H9 (cell line): ENCODE results near the gene ENKUR. TPM values are rescaled to one million over a fixed set of nuclear protein-coding genes. Genes with fewer than 3 reads are reported as not detected.

ENCODE experiments used
- DNase-seq: peaks from one replicate; pipeline ENCODE4 v3.0.0-alpha.2; 2017
- H2AFZ ChIP-seq: one replicate; pipeline ENCODE4 v1.6.1; 2013; ENCODE audit warnings: mild to moderate bottlenecking, low read length, control low read depth, moderate library complexity
- H2AK5ac ChIP-seq: 2 replicates; pipeline ENCODE4 v1.6.1; 2013; ENCODE audit warnings: low read length, control low read depth, mixed read lengths; ENCODE audit not compliant: insufficient read length
- H2BK120ac ChIP-seq: one replicate; pipeline ENCODE4 v1.6.1; 2013; ENCODE audit warnings: low read depth, mild to moderate bottlenecking, low read length, control low read depth, inconsistent platforms; ENCODE audit not compliant: poor library complexity, severe bottlenecking
- H2BK12ac ChIP-seq: 2 replicates; pipeline ENCODE4 v1.6.1; 2013; ENCODE audit warnings: low read length, control low read depth, mixed read lengths, low read depth; ENCODE audit not compliant: insufficient read length
- H2BK15ac ChIP-seq: 2 replicates; pipeline ENCODE4 v1.6.1; 2013; ENCODE audit warnings: low read depth, low read length, control low read depth
- H2BK20ac ChIP-seq: one replicate; pipeline ENCODE4 v1.6.1; 2013; ENCODE audit warnings: low read depth, mild to moderate bottlenecking, low read length, control low read depth, inconsistent platforms; ENCODE audit not compliant: poor library complexity, severe bottlenecking
- H2BK5ac ChIP-seq: 2 replicates; pipeline ENCODE4 v1.6.1; 2013; ENCODE audit warnings: low read length, control low read depth, mixed read lengths; ENCODE audit not compliant: insufficient read length
- H3K14ac ChIP-seq: 2 replicates; pipeline ENCODE4 v1.6.1; 2013; ENCODE audit warnings: low read length, control low read depth; ENCODE audit not compliant: insufficient read depth
- H3K18ac ChIP-seq: 2 replicates; pipeline ENCODE4 v1.6.1; 2013; ENCODE audit warnings: low read depth, mild to moderate bottlenecking, mixed read lengths, low read length, control low read depth; ENCODE audit not compliant: insufficient read length
- H3K23ac ChIP-seq: 2 replicates; pipeline ENCODE4 v1.6.1; 2013; ENCODE audit warnings: low read length, control low read depth, mixed read lengths, low read depth; ENCODE audit not compliant: insufficient read length
- H3K23me2 ChIP-seq: 2 replicates; pipeline ENCODE4 v1.6.1; 2013; ENCODE audit warnings: low read depth, mild to moderate bottlenecking, mixed read lengths, low read length, control low read depth; ENCODE audit not compliant: insufficient read length, poor library complexity, severe bottlenecking
- H3K27ac ChIP-seq: 2 replicates; pipeline ENCODE4 v1.5.1; 2013; ENCODE audit warnings: low read length, control low read depth, mixed read lengths, low read depth; ENCODE audit not compliant: insufficient read length
- H3K27me3 ChIP-seq: 2 replicates; pipeline ENCODE4 v1.6.1; 2013; ENCODE audit warnings: low read length, control low read depth, inconsistent platforms; ENCODE audit not compliant: insufficient read depth
- H3K4ac ChIP-seq: 2 replicates; pipeline ENCODE4 v1.6.1; 2013; ENCODE audit warnings: low read depth, mild to moderate bottlenecking, control low read depth, inconsistent platforms, low read length, moderate library complexity
- H3K4me1 ChIP-seq: 2 replicates; pipeline ENCODE4 v1.6.1; 2013; ENCODE audit warnings: low read length, control low read depth, inconsistent platforms; ENCODE audit not compliant: insufficient read depth
- H3K4me2 ChIP-seq: 2 replicates; pipeline ENCODE4 v1.6.1; 2013; ENCODE audit warnings: low read length, control low read depth, mixed read lengths; ENCODE audit not compliant: insufficient read length, insufficient read depth
- H3K56ac ChIP-seq: 2 replicates; pipeline ENCODE4 v1.6.1; 2013; ENCODE audit warnings: low read depth, mild to moderate bottlenecking, mixed read lengths, low read length, control low read depth; ENCODE audit not compliant: insufficient read length
- H3K79me1 ChIP-seq: 2 replicates; pipeline ENCODE4 v1.6.1; 2013; ENCODE audit warnings: low read depth, mild to moderate bottlenecking, moderate library complexity, low read length, control low read depth, inconsistent platforms; ENCODE audit not compliant: insufficient read depth, poor library complexity, severe bottlenecking
- H3K79me2 ChIP-seq: 2 replicates; pipeline ENCODE4 v1.6.1; 2013; ENCODE audit warnings: low read length, control low read depth, inconsistent platforms; ENCODE audit not compliant: insufficient read depth
- H3K9ac ChIP-seq: 2 replicates; pipeline ENCODE4 v1.6.1; 2013; ENCODE audit warnings: low read length, control low read depth, mixed read lengths; ENCODE audit not compliant: insufficient read length; ENCODE audit errors: extremely low read depth
- H3K9me3 ChIP-seq: one replicate; pipeline ENCODE4 v1.6.1; 2013; ENCODE audit warnings: low read depth, low read length, inconsistent platforms; ENCODE audit not compliant: control insufficient read depth
- H3T11ph ChIP-seq: one replicate; pipeline ENCODE4 v1.6.1; 2013; ENCODE audit warnings: mild to moderate bottlenecking, low read length, control low read depth, inconsistent platforms
- H4K20me1 ChIP-seq: one replicate; pipeline ENCODE4 v1.6.1; 2013; ENCODE audit not compliant: control insufficient read depth, insufficient read length, insufficient read depth
- H4K5ac ChIP-seq: 2 replicates; pipeline ENCODE4 v1.6.1; 2013; ENCODE audit warnings: low read depth, mild to moderate bottlenecking, mixed read lengths, low read length, control low read depth; ENCODE audit not compliant: insufficient read length
- H4K8ac ChIP-seq: replicated peaks from 2 replicates; pipeline ENCODE4 v1.6.1; 2013; ENCODE audit warnings: low read length, control low read depth, mixed read lengths, low read depth; ENCODE audit not compliant: insufficient read length
- H4K91ac ChIP-seq: 2 replicates; pipeline ENCODE4 v1.6.1; 2013; ENCODE audit warnings: low read depth, mild to moderate bottlenecking, moderate library complexity, mixed read lengths, low read length, control low read depth; ENCODE audit not compliant: insufficient read length
- H3K27ac Mint-ChIP-seq, 3 experiments: 2 replicates in 2 of 3; 3 replicates in 1 of 3; pipeline ENCODE4 v1.8.0; 2020 to 2021; ENCODE audit warnings: mixed read lengths in 3 of 3, mild to moderate bottlenecking in 1 of 3, moderate library complexity in 1 of 3
- H3K27me3 Mint-ChIP-seq: 2 replicates; pipeline ENCODE4 v1.8.0; 2021; ENCODE audit warnings: low read depth, mild to moderate bottlenecking, moderate library complexity, mixed read lengths
- H3K36me3 Mint-ChIP-seq, 3 experiments: 2 replicates in 2 of 3; 3 replicates in 1 of 3; pipeline ENCODE4 v1.8.0; 2020 to 2021; ENCODE audit warnings: low read depth in 3 of 3, mixed read lengths in 3 of 3; ENCODE audit not compliant: insufficient read depth in 1 of 3
- H3K4me1 Mint-ChIP-seq, 2 experiments: 2 replicates each; pipeline ENCODE4 v1.8.0; 2020; ENCODE audit warnings: mixed read lengths in 2 of 2
- H3K4me3 Mint-ChIP-seq, 2 experiments: 2 replicates in 1 of 2; 3 replicates in 1 of 2; pipeline ENCODE4 v1.8.0; 2020 to 2021; ENCODE audit warnings: mild to moderate bottlenecking in 2 of 2, mixed read lengths in 2 of 2, moderate library complexity in 1 of 2
- H3K9me3 Mint-ChIP-seq, 2 experiments: 2 replicates in 1 of 2; 3 replicates in 1 of 2; pipeline ENCODE4 v1.8.0; 2020; ENCODE audit warnings: mild to moderate bottlenecking in 2 of 2, mixed read lengths in 2 of 2, moderate library complexity in 1 of 2
- CTCF ChIP-seq: fragments of 200-600 bp; sonication (generic); conservative IDR thresholded peaks from 3 replicates; pipeline ENCODE4 v1.8.0; 2021; ENCODE audit warnings: antibody characterized with exemption, mild to moderate bottlenecking
- WGBS: extraction: QIAGEN DNeasy Blood & Tissue Kit; methylation state at CpG from one replicate; pipeline ENCODE4 v1.1.7; 2013; ENCODE audit warnings: missing lambda C conversion rate, low lambda C conversion rate, mixed read lengths; ENCODE audit not compliant: insufficient read length; ENCODE audit errors: extremely low coverage; 5-methylcytosine and 5-hydroxymethylcytosine counted together
- total RNA-seq: library from RNA; stranded (reverse); gene quantifications from 2 replicates; pipeline ENCODE4 v1.2.1, GENCODE V29; 2021

ENKUR gene
- total RNA-seq, 1 experiment from 2014 or later, result not detected

- H4K8ac ChIP-seq, result no peak overlapping the region
- H3K18ac ChIP-seq, result no peak overlapping the region
- TF ChIP-seq CTCF, result no peak
- Mint-ChIP-seq H3K36me3 (no peaks in the 10 kb centered on the region), H3K27ac (no peak overlapping the region), H3K4me3 (no peak overlapping the region), H3K9me3 (no peaks in the 10 kb centered on the region), H3K4me1 (no peaks in the 10 kb centered on the region), H3K27me3 (no peaks in the 10 kb centered on the region)
- H3K27ac ChIP-seq, result no peak overlapping the region
- H3K4me1 ChIP-seq, result no peaks in the 10 kb centered on the region
- H4K5ac ChIP-seq, result no peak overlapping the region
- H3T11ph ChIP-seq, result no peak overlapping the region
- no peaks in the 10 kb centered on the region for H4K20me1 ChIP-seq
- no peak overlapping the region for H2BK12ac ChIP-seq
- no peak overlapping the region for H4K91ac ChIP-seq
- no peak overlapping the region for H2BK5ac ChIP-seq
- no peak overlapping the region for H2BK120ac ChIP-seq
- no peak overlapping the region for H2BK15ac ChIP-seq
- no peak overlapping the region for H3K9ac ChIP-seq
- H3K23me2 ChIP-seq, result no peaks in the 10 kb centered on the region
- H2BK20ac ChIP-seq, result no peak overlapping the region
- no peak overlapping the region for H2AK5ac ChIP-seq
- H3K23ac ChIP-seq, result no peak overlapping the region
- no peak overlapping the region for H2AFZ ChIP-seq
- no peak overlapping the region for H3K14ac ChIP-seq
- H3K79me2 ChIP-seq, result no peaks in the 10 kb centered on the region
- H3K4ac ChIP-seq, result no peak overlapping the region
- no peaks in the 10 kb centered on the region for H3K79me1 ChIP-seq
- H3K4me2 ChIP-seq, result no peak overlapping the region
- no CpG with 5 or more reads among the region's 5 CpGs for WGBS
- H3K9me3 ChIP-seq, result no peaks in the 10 kb centered on the region
- H3K56ac ChIP-seq, result no peak overlapping the region
- DNase-seq, result no peak
- H3K27me3 ChIP-seq, result no peaks in the 10 kb centered on the region
These were observed 48.9 kb downstream of the ENKUR start for GRCh38 chr10:24966962-24967481.
